HG03139 (cell line): ENCODE data around the gene GAMT.

Experiments
- ATAC-seq: cut with Tn5 transposase; IDR thresholded peaks from one replicate; pipeline ENCODE4 v1.9.1; 2021; ENCODE audit not compliant: unreplicated experiment

The GAMT gene

GRCh38 chr19:1434040-1434366, 32.7 kb upstream of the GAMT start:
- no peak for ATAC-seq

GRCh38 chr19:1433119-1434039, 32.0 kb upstream of the GAMT start:
- ATAC-seq, result no peak

GRCh38 chr19:1432507-1432887, 31.2 kb upstream of the GAMT start:
- no peak for ATAC-seq

GRCh38 chr19:1431759-1432506, 30.6 kb upstream of the GAMT start:
- no peak for ATAC-seq

GRCh38 chr19:1430246-1430645, 28.9 kb upstream of the GAMT start:
- ATAC-seq, result no peak

- no peak for ATAC-seq
Measured at GRCh38 chr19:1429750-1430149, 28.4 kb upstream of the GAMT start.

- ATAC-seq, result no peak
Measured at GRCh38 chr19:1428738-1429391, 27.5 kb upstream of the GAMT start.

GRCh38 chr19:1427221-1427920, 26.0 kb upstream of the GAMT start:
- no peak for ATAC-seq

- ATAC-seq, result no peak
Measured at GRCh38 chr19:1426736-1427135, 25.4 kb upstream of the GAMT start.

- ATAC-seq, result no peak
Measured at GRCh38 chr19:1425902-1426301, 24.6 kb upstream of the GAMT start.

- no peak for ATAC-seq
Measured at GRCh38 chr19:1425102-1425837, 23.9 kb upstream of the GAMT start.

GRCh38 chr19:1424192-1424955, 23.0 kb upstream of the GAMT start:
- ATAC-seq, result no peak

- no peak for ATAC-seq
Measured at GRCh38 chr19:1423436-1424191, 22.3 kb upstream of the GAMT start.

GRCh38 chr19:1422943-1423342, 21.6 kb upstream of the GAMT start:
- ATAC-seq, result no peak

GRCh38 chr19:1422360-1422759, 21.0 kb upstream of the GAMT start:
- ATAC-seq, result no peak

- no peak for ATAC-seq
Measured at GRCh38 chr19:1421958-1422305, 20.6 kb upstream of the GAMT start.

GRCh38 chr19:1421218-1421957, 20.0 kb upstream of the GAMT start:
- no peak for ATAC-seq

GRCh38 chr19:1420590-1420989, 19.2 kb upstream of the GAMT start:
- ATAC-seq, result no peak
